GM12878 (cell line): Measurements from ENCODE around the gene COL4A2. TPM values are rescaled to one million over a fixed set of nuclear protein-coding genes. Genes with fewer than 3 reads are reported as not detected.
"Not testable (repeated sequence)": the region's sequence is repeated elsewhere in the genome, so short reads cannot be mapped to it uniquely, and the experiment has no call there.

ENCODE experiments used
- ATAC-seq: fragments of 200-7000 bp; cut with Tn5 transposase; 3 replicates; pipeline ENCODE4 v1.9.1; 2020; ENCODE audit warnings: mild to moderate bottlenecking, moderate library complexity
- BruUV-seq: library from RNA; stranded (reverse); fragments of 400-500 nt; replicated peaks from 2 replicates; lab custom pipeline; 2021; lab: Mats Ljungman, UMichigan
- CTCF ChIA-PET: fragments of 300-600 bp; sonication (Branson Sonifier 250); formaldehyde crosslinking; extraction: SDS; loops from one replicate; lab custom pipeline; 2021; ENCODE audit warnings: inconsistent platforms; lab: Yijun Ruan, JAX
- POLR2A ChIA-PET: fragments of 350-600 bp; formaldehyde crosslinking; extraction: SDS; loops from one replicate; lab custom pipeline; 2021; ENCODE audit warnings: inconsistent platforms; lab: Charles Lee
- RAD21 ChIA-PET: fragments of 300-600 bp; sonication (Branson Sonifier 250); formaldehyde crosslinking; loops from one replicate; lab custom pipeline; 2023; ENCODE audit warnings: antibody characterized with exemption; ENCODE audit not compliant: unreplicated experiment; lab: Charles Lee
- SMC1A ChIA-PET: fragments of 300-600 bp; sonication (Branson Sonifier 250); formaldehyde crosslinking; loops from one replicate; lab custom pipeline; 2023; ENCODE audit not compliant: unreplicated experiment, uncharacterized antibody; lab: Charles Lee
- DNase-seq: peaks from one replicate; pipeline ENCODE4 v3.0.0-alpha.2; 2011; ENCODE audit warnings: low read depth, low spot score
- FAIRE-seq: peaks from 3 replicates; lab custom pipeline; 2011; peaks lifted over from hg19 to GRCh38; lab: Jason Lieb, UNC
- H2AFZ ChIP-seq: 2 replicates; pipeline ENCODE4 v1.6.0; 2011; ENCODE audit warnings: low read depth, low read length, control low read depth; ENCODE audit not compliant: control insufficient read depth
- H3K27ac ChIP-seq: 2 replicates; pipeline ENCODE4 v1.5.1; 2011; ENCODE audit warnings: control low read depth; ENCODE audit not compliant: control insufficient read depth, insufficient read depth
- H3K27me3 ChIP-seq, 2 experiments: replicated peaks in 1 of 2; 2 replicates each; pipeline versions ENCODE4 v1.6.0 to v1.6.1; 2011; ENCODE audit warnings: low read length in 1 of 2; ENCODE audit not compliant: control insufficient read depth in 2 of 2, insufficient read depth in 2 of 2
- H3K36me3 ChIP-seq, 2 experiments: 2 replicates each; pipeline ENCODE4 v1.5.1; 2011; ENCODE audit warnings: low read length in 1 of 2; ENCODE audit not compliant: control insufficient read depth in 2 of 2, insufficient read depth in 2 of 2
- H3K4me1 ChIP-seq: 2 replicates; pipeline ENCODE4 v1.6.1; 2011; ENCODE audit warnings: mild to moderate bottlenecking, low read length, moderate library complexity, mixed read lengths; ENCODE audit not compliant: control insufficient read depth, insufficient read depth
- H3K4me2 ChIP-seq: 2 replicates; pipeline ENCODE4 v1.6.0; 2011; ENCODE audit warnings: control low read depth; ENCODE audit not compliant: control insufficient read depth, insufficient read depth
- H3K4me3 ChIP-seq: fragments of 200-600 bp; sonication (generic); 2 replicates; pipeline ENCODE4 v1.5.1; 2016
- H3K79me2 ChIP-seq: 2 replicates; pipeline ENCODE4 v1.6.0; 2011; ENCODE audit warnings: low read length; ENCODE audit not compliant: control insufficient read depth, insufficient read depth
- H3K9ac ChIP-seq: 2 replicates; pipeline ENCODE4 v1.8.0; 2011; ENCODE audit warnings: low read length, control low read depth, mixed read lengths; ENCODE audit not compliant: control insufficient read depth, insufficient read depth
- H3K9me3 ChIP-seq: replicated peaks from 3 replicates; pipeline ENCODE4 v1.5.1; 2011; ENCODE audit warnings: mild to moderate bottlenecking, low read length; ENCODE audit not compliant: control insufficient read depth, insufficient read depth
- H4K20me1 ChIP-seq: 2 replicates; pipeline ENCODE4 v1.6.0; 2011; ENCODE audit not compliant: control insufficient read depth, insufficient read depth
- RUNX3 ChIP-seq: IDR thresholded peaks from 2 replicates; pipeline ENCODE4 v1.6.1; 2012; ENCODE audit warnings: low read length, inconsistent platforms
- WGBS: methylation state at CpG from one replicate; pipeline ENCODE4 v1.1.6; 2016; ENCODE audit warnings: low lambda C conversion rate; ENCODE audit not compliant: insufficient replicate concordance, insufficient coverage; ENCODE audit errors: missing lambda C conversion rate; 5-methylcytosine and 5-hydroxymethylcytosine counted together
- in situ Hi-C: fragments of 300-500 bp; cut with MboI; formaldehyde crosslinking; loops from 9 replicates; pipeline ENCODE4 v1.14.3; 2018; ENCODE audit warnings: mixed read lengths
- intact Hi-C: fragments of 100-400 bp; cut with micrococcal nuclease; formaldehyde crosslinking; loops from one replicate; pipeline ENCODE4 v1.14.2; 2022; ENCODE audit not compliant: unreplicated experiment
- polyA plus RNA-seq, 11 experiments: library from polyadenylated mRNA; depleted of rRNA in 4 of 11; unstranded in 6 of 11; stranded (reverse) in 5 of 11; fragments of >200 nt; fragmentation: Nextera tagmentation in 4 of 11; fragmentation: Illumina TruSeq in 1 of 11; extraction: Ambion mirVana in 4 of 11; extraction: Trizol in 1 of 11; gene quantifications; 1 replicate in 1 of 11; 2 replicates in 10 of 11; pipeline versions ENCODE4 v1.2.1 to v1.2.3, GENCODE V29; 2011 to 2016; ENCODE audit warnings: inconsistent platforms in 2 of 11, missing spikeins in 2 of 11, low read depth in 1 of 11
- total RNA-seq, 4 experiments: library from RNA; depleted of rRNA in 3 of 4; stranded (reverse); fragments of >200 nt in 3 of 4; fragmentation: Illumina TruSeq in 1 of 4; extraction: Trizol in 1 of 4; gene quantifications; 2 replicates each; pipeline versions ENCODE4 v1.2.1 to v1.2.3, GENCODE V29; 2013 to 2021
- TF ChIP-seq, protein P1 (sequence below): fragments of 450-650 bp; IDR thresholded peaks from 2 replicates; pipeline ENCODE4 v1.6.1; 2016; ENCODE audit warnings: mild to moderate bottlenecking
- TF ChIP-seq, protein P2 (sequence below), 3 experiments: IDR thresholded peaks in 2 of 3; conservative IDR thresholded peaks in 1 of 3; 2 replicates each; pipeline ENCODE4 v1.5.1; 2011; ENCODE audit warnings: low read depth in 3 of 3, low read length in 3 of 3, mild to moderate bottlenecking in 3 of 3, control low read depth in 2 of 3, moderate library complexity in 2 of 3, inconsistent platforms in 1 of 3, mixed read lengths in 1 of 3; ENCODE audit not compliant: control insufficient read depth in 2 of 3, insufficient read depth in 1 of 3; ENCODE audit errors: extremely low read depth in 1 of 3
- TF ChIP-seq, protein P3 (sequence below): fragments of 450-650 bp; IDR thresholded peaks from 2 replicates; pipeline ENCODE4 v1.6.1; 2017; ENCODE audit warnings: mild to moderate bottlenecking

The COL4A2 gene
- total and polyA plus RNA-seq, 10 of the 15 experiments (the other 5 are each of a cell fraction or from before 2014, with no cell fraction given) = 0.16 to 1.6 (median 0.62) TPM; not detected in 3

DNA sequence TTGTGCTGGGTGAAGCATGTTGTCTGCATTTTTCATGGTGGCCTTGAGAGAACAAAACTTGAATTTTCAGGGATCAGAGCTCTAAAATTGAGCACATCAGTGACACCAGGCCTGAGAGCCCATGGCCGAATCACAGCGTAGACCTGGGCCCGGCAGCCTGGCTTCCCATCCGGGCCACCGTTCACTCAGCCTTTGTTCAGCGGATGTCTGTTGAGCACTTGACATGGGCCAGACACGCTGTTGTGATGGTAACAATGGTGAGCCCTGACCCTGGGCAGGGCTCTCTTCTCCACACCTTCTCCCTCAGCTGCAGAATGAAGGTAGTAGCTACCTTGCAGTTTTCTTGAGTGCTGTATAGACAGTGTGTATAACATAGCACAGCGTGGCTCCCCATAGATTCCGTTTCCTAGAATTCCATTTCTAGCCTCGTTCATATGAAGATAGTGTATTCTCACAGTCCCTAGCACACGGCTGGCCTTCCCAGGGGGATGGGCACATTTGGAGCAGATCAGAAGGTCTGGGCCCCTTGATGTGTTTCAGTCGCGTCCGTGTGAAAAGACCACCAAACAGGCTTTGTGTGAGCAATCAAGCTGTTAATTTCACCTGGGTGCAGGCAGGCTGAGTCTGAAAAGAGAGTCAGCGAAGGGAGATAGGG lies 179.1 kb downstream of the COL4A2 start (continued):
- TF ChIP-seq, protein P1, sequence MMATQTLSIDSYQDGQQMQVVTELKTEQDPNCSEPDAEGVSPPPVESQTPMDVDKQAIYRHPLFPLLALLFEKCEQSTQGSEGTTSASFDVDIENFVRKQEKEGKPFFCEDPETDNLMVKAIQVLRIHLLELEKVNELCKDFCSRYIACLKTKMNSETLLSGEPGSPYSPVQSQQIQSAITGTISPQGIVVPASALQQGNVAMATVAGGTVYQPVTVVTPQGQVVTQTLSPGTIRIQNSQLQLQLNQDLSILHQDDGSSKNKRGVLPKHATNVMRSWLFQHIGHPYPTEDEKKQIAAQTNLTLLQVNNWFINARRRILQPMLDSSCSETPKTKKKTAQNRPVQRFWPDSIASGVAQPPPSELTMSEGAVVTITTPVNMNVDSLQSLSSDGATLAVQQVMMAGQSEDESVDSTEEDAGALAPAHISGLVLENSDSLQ = no peak
- TF ChIP-seq, protein P2, sequence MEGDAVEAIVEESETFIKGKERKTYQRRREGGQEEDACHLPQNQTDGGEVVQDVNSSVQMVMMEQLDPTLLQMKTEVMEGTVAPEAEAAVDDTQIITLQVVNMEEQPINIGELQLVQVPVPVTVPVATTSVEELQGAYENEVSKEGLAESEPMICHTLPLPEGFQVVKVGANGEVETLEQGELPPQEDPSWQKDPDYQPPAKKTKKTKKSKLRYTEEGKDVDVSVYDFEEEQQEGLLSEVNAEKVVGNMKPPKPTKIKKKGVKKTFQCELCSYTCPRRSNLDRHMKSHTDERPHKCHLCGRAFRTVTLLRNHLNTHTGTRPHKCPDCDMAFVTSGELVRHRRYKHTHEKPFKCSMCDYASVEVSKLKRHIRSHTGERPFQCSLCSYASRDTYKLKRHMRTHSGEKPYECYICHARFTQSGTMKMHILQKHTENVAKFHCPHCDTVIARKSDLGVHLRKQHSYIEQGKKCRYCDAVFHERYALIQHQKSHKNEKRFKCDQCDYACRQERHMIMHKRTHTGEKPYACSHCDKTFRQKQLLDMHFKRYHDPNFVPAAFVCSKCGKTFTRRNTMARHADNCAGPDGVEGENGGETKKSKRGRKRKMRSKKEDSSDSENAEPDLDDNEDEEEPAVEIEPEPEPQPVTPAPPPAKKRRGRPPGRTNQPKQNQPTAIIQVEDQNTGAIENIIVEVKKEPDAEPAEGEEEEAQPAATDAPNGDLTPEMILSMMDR (IDR thresholded peaks at IDR 0.05 in 2 of 3, conservative IDR thresholded peaks at IDR 0.05 in 1 of 3; ENCODE audit: control insufficient read depth in 2 of 3, extremely low read depth in 1 of 3, insufficient read depth in 1 of 3, low read depth in 3 of 3, low read length in 3 of 3) = no peak
- TF ChIP-seq RUNX3 = no peak
- TF ChIP-seq, protein P3, sequence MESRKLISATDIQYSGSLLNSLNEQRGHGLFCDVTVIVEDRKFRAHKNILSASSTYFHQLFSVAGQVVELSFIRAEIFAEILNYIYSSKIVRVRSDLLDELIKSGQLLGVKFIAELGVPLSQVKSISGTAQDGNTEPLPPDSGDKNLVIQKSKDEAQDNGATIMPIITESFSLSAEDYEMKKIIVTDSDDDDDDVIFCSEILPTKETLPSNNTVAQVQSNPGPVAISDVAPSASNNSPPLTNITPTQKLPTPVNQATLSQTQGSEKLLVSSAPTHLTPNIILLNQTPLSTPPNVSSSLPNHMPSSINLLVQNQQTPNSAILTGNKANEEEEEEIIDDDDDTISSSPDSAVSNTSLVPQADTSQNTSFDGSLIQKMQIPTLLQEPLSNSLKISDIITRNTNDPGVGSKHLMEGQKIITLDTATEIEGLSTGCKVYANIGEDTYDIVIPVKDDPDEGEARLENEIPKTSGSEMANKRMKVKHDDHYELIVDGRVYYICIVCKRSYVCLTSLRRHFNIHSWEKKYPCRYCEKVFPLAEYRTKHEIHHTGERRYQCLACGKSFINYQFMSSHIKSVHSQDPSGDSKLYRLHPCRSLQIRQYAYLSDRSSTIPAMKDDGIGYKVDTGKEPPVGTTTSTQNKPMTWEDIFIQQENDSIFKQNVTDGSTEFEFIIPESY = no peak

DNA sequence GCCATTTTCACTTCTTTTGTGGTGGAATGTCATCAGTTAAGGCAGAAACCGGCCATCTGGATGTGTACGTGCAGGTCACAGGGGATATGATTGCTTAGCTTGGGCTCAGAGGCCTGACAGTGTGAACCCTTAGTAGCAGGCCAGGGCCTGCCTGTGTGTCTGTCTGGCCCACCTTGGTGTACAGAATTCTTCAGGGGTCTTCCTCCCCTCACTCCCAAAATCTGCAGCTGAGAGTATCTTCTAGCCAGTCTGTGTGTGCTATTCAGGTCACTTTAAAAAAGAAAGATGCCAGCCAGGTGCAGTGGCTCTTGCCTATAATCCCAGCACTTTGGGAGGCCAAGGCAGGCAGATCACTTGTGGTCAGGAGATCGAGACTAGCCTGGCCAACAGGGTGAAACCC lies 179.8 kb downstream of the COL4A2 start:
- POLR2A ChIA-PET, H3K9me3 ChIP-seq, intact Hi-C loops, SMC1A ChIA-PET, H4K20me1 ChIP-seq, H3K36me3 ChIP-seq, H3K27me3 ChIP-seq, ATAC-seq, H3K4me3 ChIP-seq, DNase-seq, CTCF ChIA-PET, FAIRE-seq, H3K4me1 ChIP-seq, in situ Hi-C loops, BruUV-seq, H3K4me2 ChIP-seq, RAD21 ChIA-PET, H3K79me2 ChIP-seq, H3K9ac ChIP-seq, H3K27ac ChIP-seq, H2AFZ ChIP-seq: not testable (repeated sequence)
- 44% methylated on average over 3 of the region's 3 CpGs for WGBS
